ENCODE data around the gene ATP8A2. TPM values are rescaled to one million over a fixed set of nuclear protein-coding genes. Genes with fewer than 3 reads are reported as not detected.

Gene ATP8A2
- total and polyA plus RNA-seq, 2 of the 8 experiments (the other 6 are each of a cell fraction or from before 2014, with no cell fraction given): 2.4 to 8.3 TPM

- ChIA-PET POLR2A (ENCODE audit: partially characterized antibody) (no interaction called here), CTCF (ENCODE audit: partially characterized antibody) (no interaction called here)
- H3K4me3 ChIP-seq (ENCODE audit: extremely low read depth in 1 of 4, insufficient read depth in 2 of 4, low read depth in 3 of 4, low read length in 4 of 4): no peak overlapping the region
- H3K9me3 ChIP-seq (ENCODE audit: insufficient read depth in 2 of 2, low read depth in 1 of 2, low read length in 1 of 2): no peaks in the 10 kb centered on the region
- H4K20me1 ChIP-seq (replicated peaks in 1 of 2; ENCODE audit: control insufficient read depth in 1 of 2, insufficient read depth in 2 of 2, low read length in 2 of 2): no peaks in the 10 kb centered on the region
- H3K27me3 ChIP-seq (replicated peaks in 1 of 4; ENCODE audit: control insufficient read depth in 3 of 4, extremely low read depth in 1 of 4, insufficient read depth in 3 of 4, low read length in 3 of 4): no peaks in the 10 kb centered on the region
- no peak overlapping the region for H4K8ac ChIP-seq (ENCODE audit: extremely low read depth, insufficient read depth, low read length)
- no peak overlapping the region for H3K14ac ChIP-seq (ENCODE audit: insufficient read length)
- no peak overlapping the region for H2AK5ac ChIP-seq (ENCODE audit: low read depth, low read length)
- H4K91ac ChIP-seq (replicated peaks; ENCODE audit: insufficient read length, low read length): no peak overlapping the region
- no peak overlapping the region for H3K23ac ChIP-seq (ENCODE audit: insufficient read length)
- H2BK12ac ChIP-seq (ENCODE audit: low read depth, low read length): no peak overlapping the region
- no peaks in the 10 kb centered on the region for H3K79me2 ChIP-seq (ENCODE audit: control insufficient read depth in 1 of 2, insufficient read depth in 2 of 2, low read length in 2 of 2)
- H3K36me3 ChIP-seq (ENCODE audit: control insufficient read depth in 2 of 4, insufficient read depth in 4 of 4, low read length in 3 of 4): no peaks in the 10 kb centered on the region
- no peak overlapping the region for H3K56ac ChIP-seq (replicated peaks; ENCODE audit: insufficient read length, low read depth, low read length)
- H2BK20ac ChIP-seq (ENCODE audit: low read length): no peak overlapping the region
- H3K4ac ChIP-seq (replicated peaks; ENCODE audit: insufficient read length, low read depth, low read length): no peak overlapping the region
- H3K18ac ChIP-seq (ENCODE audit: extremely low read depth, low read length): no peak overlapping the region
- H2AFZ ChIP-seq (ENCODE audit: low read length): no peak overlapping the region
- no peak for TF ChIP-seq FOSL1 (IDR thresholded peaks at IDR 0.05; ENCODE audit: insufficient read depth, low read depth, low read length)
- no peak for TF ChIP-seq YY1 (IDR thresholded peaks at IDR 0.05; ENCODE audit: low read depth, low read length)
- no peak for TF ChIP-seq SP1 (IDR thresholded peaks at IDR 0.05; ENCODE audit: low read depth, low read length)
- TF ChIP-seq ZNF274 (IDR thresholded peaks at IDR 0.05; ENCODE audit: borderline replicate concordance, extremely low read depth, low read length): no peak
- no peak for TF ChIP-seq ASH2L (IDR thresholded peaks at IDR 0.05; ENCODE audit: low read length)
- DNase-seq (ENCODE audit: low read depth in 1 of 2, low spot score in 2 of 2) (no peak), FAIRE-seq (no peak)
- H3K4me2 ChIP-seq (ENCODE audit: insufficient read depth in 1 of 2, low read depth in 2 of 2, low read length in 2 of 2): no peak overlapping the region
- no peak overlapping the region for H2BK15ac ChIP-seq (ENCODE audit: low read length)
- H3K23me2 ChIP-seq (ENCODE audit: low read depth, low read length): no peaks in the 10 kb centered on the region
- no peak overlapping the region for H4K5ac ChIP-seq (ENCODE audit: insufficient read length, low read depth, low read length)
- WGBS, 2 experiments (ENCODE audit: extremely low coverage in 1 of 2, insufficient coverage in 1 of 2, insufficient read length in 1 of 2, insufficient replicate concordance in 2 of 2, low coverage in 1 of 2, low lambda C conversion rate in 2 of 2, missing lambda C conversion rate in 1 of 2): 85% methylated on average over 2 of the region's 2 CpGs; no CpG with 5 or more reads in 1 of the 2 experiments
- no peaks in the 10 kb centered on the region for H3K79me1 ChIP-seq (ENCODE audit: low read depth, low read length)
- no peak overlapping the region for H2BK5ac ChIP-seq (ENCODE audit: low read depth, low read length)
- no peaks in the 10 kb centered on the region for H3K4me1 ChIP-seq (replicated peaks in 1 of 4; ENCODE audit: control insufficient read depth in 3 of 4, insufficient read depth in 4 of 4, low read length in 3 of 4)
- no peak overlapping the region for H3K27ac ChIP-seq (ENCODE audit: low read depth, low read length)
- H2BK120ac ChIP-seq (replicated peaks; ENCODE audit: low read depth, low read length): no peak overlapping the region
- H3K9ac ChIP-seq (replicated peaks in 1 of 4; ENCODE audit: extremely low read depth in 1 of 4, low read depth in 3 of 4, low read length in 3 of 4): no peak overlapping the region
Measured at GRCh38 chr13:25777509-25777908, 405.7 kb downstream of the ATP8A2 start.

All from H1 (cell line).